ENCODE measurements around the gene MADD.

MADD gene

DNA sequence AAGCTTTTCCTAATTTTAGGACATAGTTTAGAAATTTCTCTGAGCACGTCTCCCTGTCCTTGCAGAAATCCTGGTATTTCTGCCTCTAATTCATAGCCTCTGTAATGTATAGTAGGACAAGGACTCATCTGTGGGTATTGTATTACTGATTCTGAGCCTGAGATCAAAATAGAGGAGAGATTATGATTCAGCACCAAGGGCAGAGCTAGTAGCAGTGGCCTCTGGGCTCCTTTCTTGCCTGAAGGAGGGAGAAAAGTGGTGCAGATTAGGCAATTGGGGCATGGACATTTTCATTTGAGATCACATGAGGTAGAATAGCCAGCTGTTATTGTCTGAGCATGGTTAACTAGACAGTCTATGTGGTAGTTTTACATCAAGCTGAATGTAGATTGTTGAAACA lies 2.8 kb downstream of the MADD start:
- Histone ChIP-seq H3K9me3 (no peaks in the 10 kb centered on the region), H3K4me1 (peaks cover 43% of the 10 kb centered on the region), H3K27ac (no peak overlapping the region), H3K9ac (no peak overlapping the region), H3K27me3 (no peaks in the 10 kb centered on the region), H3K4me3 (peak overlapping the region; percentile 76), H4K20me1 (peaks cover 72% of the 10 kb centered on the region), H3K4me2 (peak overlapping the region; percentile 99), H3K36me3 (peaks cover 45% of the 10 kb centered on the region)
- no peak for TF ChIP-seq Cebpa-rat (IDR thresholded peaks at IDR 0.05)

DNA sequence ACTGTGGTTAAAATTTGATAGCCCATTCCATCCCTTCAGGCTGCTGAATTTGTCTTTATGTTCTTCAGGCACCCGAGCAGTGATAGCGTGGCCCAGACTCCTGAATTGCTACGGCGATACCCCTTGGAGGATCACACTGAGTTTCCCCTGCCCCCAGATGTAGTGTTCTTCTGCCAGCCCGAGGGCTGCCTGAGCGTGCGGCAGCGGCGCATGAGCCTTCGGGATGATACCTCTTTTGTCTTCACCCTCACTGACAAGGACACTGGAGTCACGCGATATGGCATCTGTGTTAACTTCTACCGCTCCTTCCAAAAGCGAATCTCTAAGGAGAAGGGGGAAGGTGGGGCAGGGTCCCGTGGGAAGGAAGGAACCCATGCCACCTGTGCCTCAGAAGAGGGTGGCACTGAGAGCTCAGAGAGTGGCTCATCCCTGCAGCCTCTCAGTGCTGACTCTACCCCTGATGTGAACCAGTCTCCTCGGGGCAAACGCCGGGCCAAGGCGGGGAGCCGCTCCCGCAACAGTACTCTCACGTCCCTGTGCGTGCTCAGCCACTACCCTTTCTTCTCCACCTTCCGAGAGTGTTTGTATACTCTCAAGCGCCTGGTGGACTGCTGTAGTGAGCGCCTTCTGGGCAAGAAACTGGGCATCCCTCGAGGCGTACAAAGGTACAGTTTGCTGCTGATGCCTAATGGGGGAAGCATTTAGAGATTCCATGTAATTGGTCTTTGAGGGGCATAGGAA lies 4.7 kb downstream of the MADD start:
- H3K27ac ChIP-seq = no peak overlapping the region
- no peaks in the 10 kb centered on the region for H3K27me3 ChIP-seq
- no peak for TF ChIP-seq Cebpa-rat (IDR thresholded peaks at IDR 0.05)
- peaks cover 72% of the 10 kb centered on the region for H4K20me1 ChIP-seq
- no peak overlapping the region for H3K4me3 ChIP-seq
- peaks cover 64% of the 10 kb centered on the region for H3K36me3 ChIP-seq
- H3K4me1 ChIP-seq = peaks cover 30% of the 10 kb centered on the region
- no peak overlapping the region for H3K9ac ChIP-seq
- no peak overlapping the region for H3K4me2 ChIP-seq
- H3K9me3 ChIP-seq = no peaks in the 10 kb centered on the region

DNA sequence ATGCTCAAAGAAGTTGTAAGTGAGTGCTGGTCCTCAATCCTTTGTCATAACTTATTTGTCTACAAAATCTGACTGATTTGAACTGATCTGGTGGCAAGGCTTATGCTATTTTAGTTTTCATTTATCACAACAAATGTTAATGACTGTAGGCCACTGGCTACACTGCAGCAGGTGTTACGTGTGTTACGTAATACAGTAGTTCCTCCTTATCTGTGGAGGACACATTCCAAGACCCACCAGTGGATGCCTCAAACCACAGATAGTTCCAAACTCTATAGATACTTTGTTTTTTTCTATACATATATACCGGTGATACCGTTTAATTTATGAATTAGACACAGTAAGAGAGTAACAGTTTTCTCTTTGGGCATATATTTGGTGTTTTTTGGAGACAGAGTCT lies 7.0 kb downstream of the MADD start:
- Histone ChIP-seq H3K36me3 (peaks cover 86% of the 10 kb centered on the region), H3K27ac (no peak overlapping the region), H4K20me1 (peaks cover 56% of the 10 kb centered on the region), H3K9ac (no peak overlapping the region), H3K4me1 (peaks cover 16% of the 10 kb centered on the region), H3K4me3 (no peak overlapping the region), H3K9me3 (no peaks in the 10 kb centered on the region), H3K27me3 (no peaks in the 10 kb centered on the region), H3K4me2 (no peak overlapping the region)
- TF ChIP-seq Cebpa-rat (IDR thresholded peaks at IDR 0.05) = peak; percentile 56; the same call in 1 of the 2 replicates

DNA sequence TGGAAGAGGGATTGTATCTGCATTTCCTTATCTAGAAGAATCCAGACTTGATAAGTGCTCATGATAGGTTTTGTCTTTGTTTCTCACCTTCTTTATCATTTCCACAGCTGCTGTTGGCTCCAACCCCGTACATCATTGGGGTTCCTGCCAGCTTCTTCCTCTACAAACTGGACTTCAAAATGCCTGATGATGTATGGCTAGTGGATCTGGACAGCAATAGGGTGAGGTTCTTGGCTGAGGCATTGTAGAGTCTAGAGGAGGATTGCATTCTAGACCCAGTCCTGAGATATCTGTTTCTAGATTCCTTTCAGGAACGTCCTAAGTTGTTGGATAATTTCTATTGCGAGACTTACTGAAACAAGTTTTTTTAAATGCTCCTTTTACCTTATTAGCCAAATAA lies 8.1 kb downstream of the MADD start:
- H3K4me2 ChIP-seq = no peak overlapping the region
- H3K27ac ChIP-seq = no peak overlapping the region
- no peaks in the 10 kb centered on the region for H3K9me3 ChIP-seq
- H4K20me1 ChIP-seq = peaks cover 45% of the 10 kb centered on the region
- H3K36me3 ChIP-seq = peaks cover 98% of the 10 kb centered on the region
- TF ChIP-seq Cebpa-rat (IDR thresholded peaks at IDR 0.05) = no peak
- no peak overlapping the region for H3K4me3 ChIP-seq
- peaks cover 5% of the 10 kb centered on the region for H3K4me1 ChIP-seq
- no peaks in the 10 kb centered on the region for H3K27me3 ChIP-seq
- H3K9ac ChIP-seq = no peak overlapping the region

DNA sequence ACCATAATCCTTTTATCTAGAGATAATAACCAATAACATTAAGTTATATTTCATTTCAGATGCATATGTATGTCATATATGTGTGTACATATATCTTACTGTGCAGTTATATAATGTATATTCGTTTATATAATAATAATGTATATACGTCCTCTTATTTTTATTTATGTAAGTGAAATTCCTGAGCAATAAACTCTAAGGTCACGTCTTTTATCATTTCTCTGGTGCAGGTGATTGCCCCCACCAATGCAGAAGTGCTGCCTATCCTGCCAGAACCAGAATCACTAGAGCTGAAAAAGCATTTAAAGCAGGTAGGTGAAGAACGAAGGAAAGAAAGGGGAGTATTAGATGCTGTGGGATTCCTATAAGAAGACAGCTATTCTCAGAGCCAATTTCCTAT lies 8.8 kb downstream of the MADD start:
- Histone ChIP-seq H3K9me3 (no peaks in the 10 kb centered on the region), H3K4me3 (no peak overlapping the region), H4K20me1 (peaks cover 38% of the 10 kb centered on the region), H3K27ac (no peak overlapping the region), H3K4me1 (no peaks in the 10 kb centered on the region), H3K4me2 (no peak overlapping the region), H3K27me3 (no peaks in the 10 kb centered on the region), H3K9ac (no peak overlapping the region), H3K36me3 (peaks cover 99% of the 10 kb centered on the region)
- no peak for TF ChIP-seq Cebpa-rat (IDR thresholded peaks at IDR 0.05)

DNA sequence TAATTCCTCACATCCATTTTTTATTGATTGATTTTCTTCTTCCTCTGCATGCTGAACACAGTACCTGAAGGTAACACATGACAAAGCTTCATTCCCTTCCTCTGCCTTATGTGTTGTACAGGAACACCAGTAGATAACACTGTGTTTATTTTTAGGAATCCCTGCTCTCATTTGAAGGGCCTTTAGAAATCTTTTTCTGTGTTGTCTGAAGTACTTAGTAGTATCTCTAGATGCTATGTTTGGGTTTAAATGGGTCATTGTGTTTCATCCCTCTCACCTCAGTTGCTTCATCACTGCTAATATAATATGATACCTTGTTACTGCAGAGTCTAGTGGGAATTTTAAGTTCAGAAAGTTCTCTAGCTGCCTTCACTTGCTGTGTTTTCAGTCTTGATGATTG lies 10.2 kb downstream of the MADD start:
- no peak for TF ChIP-seq Cebpa-rat (IDR thresholded peaks at IDR 0.05)
- H3K4me3 ChIP-seq = no peak overlapping the region
- H3K36me3 ChIP-seq = peaks cover 99% of the 10 kb centered on the region
- H4K20me1 ChIP-seq = peaks cover 24% of the 10 kb centered on the region
- no peak overlapping the region for H3K4me2 ChIP-seq
- no peak overlapping the region for H3K27ac ChIP-seq
- no peak overlapping the region for H3K9ac ChIP-seq
- no peaks in the 10 kb centered on the region for H3K4me1 ChIP-seq
- H3K9me3 ChIP-seq = no peaks in the 10 kb centered on the region
- no peaks in the 10 kb centered on the region for H3K27me3 ChIP-seq

DNA sequence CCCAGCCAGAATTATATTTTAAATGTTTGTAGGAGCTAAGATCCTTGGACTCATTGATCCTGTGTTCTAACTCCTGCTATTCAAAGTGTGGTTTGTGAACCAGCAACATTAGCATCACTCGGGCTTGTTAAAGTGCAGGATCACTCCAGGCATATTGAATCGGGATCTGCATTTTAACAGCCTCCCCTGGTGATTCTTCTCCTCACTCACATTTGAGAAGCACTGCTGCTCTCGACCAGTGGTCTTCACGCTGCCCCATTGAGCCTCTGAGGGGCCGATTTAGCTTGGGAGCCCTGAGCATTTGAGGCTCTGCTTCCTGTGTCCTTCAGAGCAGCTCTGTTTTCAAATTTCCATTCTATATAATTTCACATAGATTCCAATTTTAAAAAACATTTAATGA lies 10.9 kb downstream of the MADD start:
- Histone ChIP-seq H3K4me2 (no peak overlapping the region), H3K36me3 (peaks cover 99% of the 10 kb centered on the region), H3K4me3 (no peak overlapping the region), H4K20me1 (peaks cover 17% of the 10 kb centered on the region), H3K27ac (no peak overlapping the region), H3K9ac (no peak overlapping the region), H3K4me1 (no peaks in the 10 kb centered on the region), H3K27me3 (no peaks in the 10 kb centered on the region), H3K9me3 (no peaks in the 10 kb centered on the region)
- no peak for TF ChIP-seq Cebpa-rat (IDR thresholded peaks at IDR 0.05)

DNA sequence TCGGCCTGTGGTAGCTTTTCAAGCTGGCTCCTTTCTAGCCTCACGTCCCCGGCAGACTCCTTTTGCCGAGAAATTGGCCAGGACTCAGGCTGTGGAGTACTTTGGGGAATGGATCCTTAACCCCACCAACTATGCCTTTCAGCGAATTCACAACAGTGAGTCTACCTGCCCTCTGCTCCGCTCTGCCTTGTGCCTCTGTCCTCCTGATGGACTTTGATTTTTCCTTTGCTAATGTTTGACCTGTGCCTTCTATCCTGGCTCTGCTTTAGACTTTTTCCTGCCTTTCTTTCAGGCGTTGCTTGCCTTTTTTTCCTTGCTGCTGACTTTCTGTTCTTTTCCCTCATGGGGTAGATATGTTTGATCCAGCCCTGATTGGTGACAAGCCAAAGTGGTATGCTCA lies 12.5 kb downstream of the MADD start:
- Histone ChIP-seq H3K36me3 (peaks cover 99% of the 10 kb centered on the region), H3K9me3 (no peaks in the 10 kb centered on the region), H3K4me3 (no peak overlapping the region), H3K4me1 (no peaks in the 10 kb centered on the region), H4K20me1 (0 out of 2 replicates have a peak, but pooled peaks cover 3% of the 10 kb centered on the region), H3K9ac (no peak overlapping the region), H3K4me2 (no peak overlapping the region), H3K27ac (no peak overlapping the region), H3K27me3 (no peaks in the 10 kb centered on the region)
- no peak for TF ChIP-seq Cebpa-rat (IDR thresholded peaks at IDR 0.05)

DNA sequence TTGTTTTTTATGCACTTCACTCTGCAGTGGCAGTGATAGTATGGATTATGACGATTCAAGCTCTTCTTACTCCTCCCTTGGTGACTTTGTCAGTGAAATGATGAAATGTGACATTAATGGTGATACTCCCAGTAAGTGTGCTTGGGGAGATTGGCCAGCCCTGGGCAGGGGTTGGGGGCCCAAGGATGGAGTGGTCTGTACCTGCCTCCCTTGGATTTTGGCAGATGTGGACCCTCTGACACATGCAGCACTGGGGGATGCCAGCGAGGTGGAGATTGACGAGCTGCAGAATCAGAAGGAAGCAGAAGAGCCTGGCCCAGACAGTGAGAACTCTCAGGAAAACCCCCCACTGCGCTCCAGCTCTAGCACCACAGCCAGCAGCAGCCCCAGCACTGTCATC lies 14.2 kb downstream of the MADD start:
- no peaks in the 10 kb centered on the region for H3K9me3 ChIP-seq
- H3K4me3 ChIP-seq = no peak overlapping the region
- H3K4me2 ChIP-seq = no peak overlapping the region
- TF ChIP-seq Cebpa-rat (IDR thresholded peaks at IDR 0.05) = no peak
- no peaks in the 10 kb centered on the region for H3K4me1 ChIP-seq
- H3K36me3 ChIP-seq = peaks cover 100% of the 10 kb centered on the region
- H3K9ac ChIP-seq = no peak overlapping the region
- no peaks in the 10 kb centered on the region for H4K20me1 ChIP-seq
- H3K27ac ChIP-seq = no peak overlapping the region
- no peaks in the 10 kb centered on the region for H3K27me3 ChIP-seq

DNA sequence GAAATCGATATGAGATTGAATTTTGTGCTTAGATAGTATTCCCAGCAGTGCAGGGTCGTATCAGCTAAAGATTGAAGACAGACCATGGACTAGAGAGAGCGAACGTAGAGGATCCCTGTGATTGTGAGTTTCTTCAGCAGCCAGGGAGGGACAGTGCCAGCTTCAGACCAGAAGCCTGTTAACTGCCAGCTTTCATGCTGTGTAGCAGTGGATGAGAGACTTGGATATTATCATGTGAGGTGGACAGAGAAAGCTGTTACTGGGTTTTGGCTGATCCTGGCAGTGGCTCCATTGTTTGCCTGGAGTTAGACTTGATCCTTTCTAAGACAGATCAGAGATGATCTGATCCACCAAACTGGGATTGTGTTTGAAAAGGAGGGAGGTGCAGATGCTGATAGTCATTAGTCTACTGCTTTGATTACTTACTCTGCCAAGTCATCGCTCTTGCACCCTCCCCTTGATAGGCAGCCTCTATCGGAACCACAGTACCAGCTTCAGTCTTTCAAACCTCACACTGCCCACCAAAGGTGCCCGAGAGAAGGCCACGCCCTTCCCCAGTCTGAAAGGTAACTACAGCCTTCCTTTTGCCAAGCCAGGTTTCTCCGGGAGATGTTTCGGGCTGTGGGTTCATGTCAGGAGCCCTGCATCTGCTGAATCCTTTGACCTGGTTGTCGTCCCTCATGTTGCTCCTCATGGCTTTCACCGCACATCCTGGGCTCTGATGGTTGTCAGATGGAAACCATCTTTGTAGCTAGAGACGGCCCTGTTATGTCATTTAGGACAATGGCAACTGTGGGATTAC lies 16.2 kb downstream of the MADD start:
- Histone ChIP-seq H3K9ac (no peak overlapping the region), H3K36me3 (peaks cover 100% of the 10 kb centered on the region), H3K4me3 (no peak overlapping the region), H3K27ac (no peak overlapping the region), H4K20me1 (no peaks in the 10 kb centered on the region), H3K4me2 (no peak overlapping the region), H3K27me3 (no peaks in the 10 kb centered on the region), H3K9me3 (no peaks in the 10 kb centered on the region), H3K4me1 (no peaks in the 10 kb centered on the region)
- TF ChIP-seq Cebpa-rat (IDR thresholded peaks at IDR 0.05) = no peak

All from BLaER1 (cell line).